ENCODE data around the gene PTTG1IP.

PTTG1IP gene

GRCh38 chr21:44799646-44800045, 73.8 kb downstream of the PTTG1IP start:
- DNase-seq = no peak

Measured in stimulated activated naive CD4-positive, alpha-beta T cell (primary cell).